ENCODE results near the gene TNF.

The TNF gene

DNA sequence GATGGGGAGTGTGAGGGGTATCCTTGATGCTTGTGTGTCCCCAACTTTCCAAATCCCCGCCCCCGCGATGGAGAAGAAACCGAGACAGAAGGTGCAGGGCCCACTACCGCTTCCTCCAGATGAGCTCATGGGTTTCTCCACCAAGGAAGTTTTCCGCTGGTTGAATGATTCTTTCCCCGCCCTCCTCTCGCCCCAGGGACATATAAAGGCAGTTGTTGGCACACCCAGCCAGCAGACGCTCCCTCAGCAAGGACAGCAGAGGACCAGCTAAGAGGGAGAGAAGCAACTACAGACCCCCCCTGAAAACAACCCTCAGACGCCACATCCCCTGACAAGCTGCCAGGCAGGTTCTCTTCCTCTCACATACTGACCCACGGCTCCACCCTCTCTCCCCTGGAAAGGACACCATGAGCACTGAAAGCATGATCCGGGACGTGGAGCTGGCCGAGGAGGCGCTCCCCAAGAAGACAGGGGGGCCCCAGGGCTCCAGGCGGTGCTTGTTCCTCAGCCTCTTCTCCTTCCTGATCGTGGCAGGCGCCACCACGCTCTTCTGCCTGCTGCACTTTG lies at the start of gene TNF:
TSS of gene TNF (plus strand) at position 231 of the 567 bp plus-strand sequence. CDS start at position 408, 177 bp downstream.
- DNase-seq (ENCODE audit: low spot score) = no peak
- no peak for FAIRE-seq

- FAIRE-seq (no peak), DNase-seq (ENCODE audit: low spot score) (no peak)
Observed at GRCh38 chr6:31525932-31526591, 49.3 kb upstream of the TNF start.

DNA sequence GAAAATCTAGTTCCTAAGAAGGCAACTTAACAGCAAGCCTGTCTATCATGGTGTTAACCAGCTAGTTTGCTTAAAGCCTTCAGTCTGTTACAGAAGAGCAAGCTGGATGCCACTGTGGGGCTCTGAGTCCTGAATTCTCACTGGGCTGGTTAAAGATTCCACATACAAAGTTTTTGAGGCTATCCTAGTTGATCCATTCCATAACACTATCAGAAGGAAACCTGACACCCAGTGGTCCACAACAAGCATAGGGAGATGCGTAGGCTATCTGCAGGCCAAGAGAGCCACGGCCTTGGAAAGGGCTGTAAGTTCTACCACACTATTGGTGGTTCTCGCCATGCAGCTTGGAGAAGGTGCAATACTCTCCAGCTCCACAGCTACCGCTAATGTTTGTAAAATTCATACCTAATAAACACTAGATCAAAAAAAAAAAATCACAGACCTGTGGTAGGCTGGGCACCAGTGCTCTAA lies 47.0 kb upstream of the TNF start:
- FAIRE-seq (no peak), DNase-seq (ENCODE audit: low spot score) (no peak)

DNA sequence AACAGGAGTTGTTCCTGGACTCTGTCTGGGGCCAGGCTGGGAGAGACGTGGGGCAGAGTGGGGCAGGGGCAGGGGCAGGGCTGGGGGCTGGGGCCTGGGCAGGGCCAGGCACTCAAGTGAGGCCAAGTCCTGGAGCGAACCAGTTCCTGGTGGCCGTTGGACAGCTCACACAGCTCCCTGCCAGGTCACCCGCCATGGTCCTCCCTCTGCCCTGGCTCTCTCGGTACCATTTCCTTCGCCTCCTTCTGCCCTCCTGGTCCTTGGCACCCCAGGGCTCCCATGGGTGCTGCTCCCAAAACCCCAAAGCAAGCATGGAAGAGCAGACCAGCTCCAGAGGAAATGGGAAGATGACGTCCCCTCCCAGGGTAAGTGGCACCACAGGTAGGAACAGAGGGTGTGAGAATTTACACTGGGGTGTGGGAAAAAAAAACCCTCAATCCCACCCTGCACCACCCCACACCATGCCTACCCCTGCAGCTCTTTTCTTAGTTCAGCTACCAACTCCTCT lies 46.5 kb upstream of the TNF start, which contains the start of gene MCCD1:
TSS of gene MCCD1 (plus strand) at position 142 of the 508 bp plus-strand sequence. CDS start at position 195, 53 bp downstream.
- no peak for DNase-seq (ENCODE audit: low spot score)

GRCh38 chr6:31529329-31530150 lies 45.8 kb upstream of the TNF start:
- DNase-seq (ENCODE audit: low spot score) (no peak), FAIRE-seq (no peak)

More for the DNA sequence above, 46.5 kb upstream of the TNF start, which contains the start of gene MCCD1:
- FAIRE-seq = no peak

DNA sequence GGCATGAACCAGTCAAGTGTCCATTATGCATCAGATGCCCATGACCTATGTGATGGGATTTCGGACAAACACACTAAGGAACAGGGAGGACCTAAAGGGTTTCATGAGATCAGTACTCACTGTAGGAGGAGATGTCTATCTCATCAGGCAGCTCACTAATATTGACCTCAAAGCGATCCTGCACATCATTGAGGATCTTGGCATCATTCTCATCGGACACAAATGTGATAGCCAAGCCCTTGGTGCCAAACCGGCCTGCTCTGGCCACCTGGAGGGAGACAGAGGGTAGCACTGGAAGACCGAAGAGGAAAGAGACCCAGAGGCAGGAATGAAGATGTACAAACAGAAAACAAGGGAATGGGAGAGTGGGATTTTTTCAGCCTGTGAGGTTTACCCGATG lies 44.7 kb upstream of the TNF start:
- DNase-seq (ENCODE audit: low spot score) (no peak), FAIRE-seq (no peak)

- no peak for DNase-seq (ENCODE audit: low spot score)
- FAIRE-seq = no peak
Observed at GRCh38 chr6:31531162-31531561, 44.2 kb upstream of the TNF start.

- DNase-seq (ENCODE audit: low spot score) (no peak), FAIRE-seq (no peak)
Observed at GRCh38 chr6:31531771-31532643, 43.4 kb upstream of the TNF start.

DNA sequence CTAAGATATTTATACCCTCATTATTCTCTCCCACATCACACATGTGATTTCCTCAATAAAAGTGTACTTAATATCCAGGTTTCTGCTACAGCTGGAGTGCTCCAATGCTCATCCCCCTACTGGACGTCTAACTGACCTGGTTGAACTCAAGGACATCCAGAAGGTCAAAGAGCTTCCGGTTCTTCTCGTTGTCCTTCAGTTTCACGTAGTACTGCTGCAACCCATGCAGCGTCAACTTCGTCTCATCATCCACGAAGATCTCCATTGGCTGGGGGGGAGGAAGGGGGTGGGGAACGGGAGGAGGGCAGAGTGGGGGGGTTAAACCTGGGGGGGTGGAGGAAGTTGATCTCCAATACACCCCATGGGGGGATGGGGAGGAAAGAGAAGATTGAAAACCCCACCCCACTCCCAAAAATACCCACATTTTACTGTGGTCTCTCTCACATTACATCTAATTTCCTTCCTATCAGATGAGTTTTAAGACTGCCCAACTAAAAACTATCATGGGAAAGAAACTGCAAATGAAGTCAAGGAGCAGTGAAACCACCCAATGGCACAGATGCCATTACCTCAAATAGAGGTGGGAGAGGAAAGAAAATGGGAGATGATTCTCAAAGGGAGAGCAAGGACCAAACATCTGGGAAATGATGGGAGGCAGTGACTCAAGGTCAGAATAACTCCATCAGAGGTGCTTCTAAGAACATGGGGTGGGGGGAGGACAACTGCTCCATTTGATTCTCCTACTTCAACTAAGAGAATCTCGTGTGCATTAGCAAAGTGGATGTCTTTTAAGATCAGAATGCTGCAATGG lies 42.5 kb upstream of the TNF start:
- DNase-seq (ENCODE audit: low spot score) = no peak

GRCh38 chr6:31533455-31533841 lies 41.9 kb upstream of the TNF start:
- DNase-seq (ENCODE audit: low spot score) (no peak), FAIRE-seq (no peak)

More for the DNA sequence above, 42.5 kb upstream of the TNF start:
- FAIRE-seq = no peak

DNA sequence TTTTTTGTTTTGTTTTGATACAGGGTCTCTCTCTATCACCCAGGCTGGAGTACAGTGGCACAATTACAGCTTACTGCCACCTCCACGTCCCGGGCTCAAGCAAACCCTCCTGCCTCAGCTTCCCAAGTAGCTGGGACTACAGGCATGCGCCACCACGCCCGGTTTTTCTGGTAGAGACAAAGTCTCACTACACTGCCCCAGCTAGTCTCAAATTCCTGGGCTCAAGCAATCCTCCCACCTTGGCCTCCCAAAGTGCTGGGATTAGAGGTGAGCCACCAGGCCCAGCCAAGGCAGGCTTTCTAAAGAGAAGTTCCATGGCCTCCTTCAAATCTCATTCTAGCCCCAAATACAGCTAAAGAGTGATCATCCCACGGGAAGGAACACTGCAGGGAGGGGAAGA lies 41.4 kb upstream of the TNF start:
- DNase-seq (ENCODE audit: low spot score) (no peak), FAIRE-seq (no peak)

GRCh38 chr6:31534521-31535040 lies 40.8 kb upstream of the TNF start:
- FAIRE-seq = no peak

DNA sequence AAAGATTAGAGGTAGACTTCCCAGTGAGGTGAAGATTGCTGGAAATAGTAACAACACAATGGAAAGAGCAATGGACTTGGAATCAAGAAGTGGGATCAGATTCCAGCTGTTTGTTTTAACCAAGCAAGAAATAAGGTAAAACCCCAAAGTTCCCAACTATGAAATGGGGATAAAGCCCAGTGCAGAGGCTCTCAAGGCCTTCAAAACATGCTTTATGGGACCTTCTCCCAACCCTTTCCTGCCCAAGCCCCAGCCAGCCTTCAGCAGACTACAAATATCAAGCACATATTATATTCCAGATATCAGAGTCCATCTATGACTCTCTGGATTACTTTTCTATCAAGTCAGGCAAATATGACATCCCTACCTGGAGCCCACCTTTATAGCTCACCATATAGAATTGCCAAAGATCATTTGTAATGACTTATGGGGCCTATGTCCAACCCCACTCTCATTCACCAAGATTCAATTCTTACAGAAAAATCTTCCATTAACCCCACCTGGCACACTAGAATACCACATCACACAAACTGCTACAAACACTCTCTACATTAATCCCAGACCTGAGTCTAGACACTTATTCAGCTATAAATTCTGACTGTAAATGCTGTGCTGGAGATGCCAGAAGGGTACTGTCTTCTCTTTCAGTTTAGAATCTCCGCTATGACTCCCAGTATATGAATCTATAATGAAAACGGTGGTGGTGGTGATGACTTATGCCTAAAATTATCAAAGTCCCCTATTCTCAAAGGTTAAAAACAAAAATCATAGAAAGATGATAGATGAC lies 39.6 kb upstream of the TNF start:
- no peak for DNase-seq (ENCODE audit: low spot score)
- no peak for FAIRE-seq

More at GRCh38 chr6:31534521-31535040, 40.8 kb upstream of the TNF start:
- no peak for DNase-seq (ENCODE audit: low spot score)

GRCh38 chr6:31538805-31539400 lies 36.5 kb upstream of the TNF start:
- FAIRE-seq (no peak), DNase-seq (ENCODE audit: low spot score) (no peak)

- FAIRE-seq (no peak), DNase-seq (ENCODE audit: low spot score) (no peak)
Observed at GRCh38 chr6:31540640-31541039, 34.7 kb upstream of the TNF start.

GRCh38 chr6:31541059-31541657 lies 34.2 kb upstream of the TNF start:
- FAIRE-seq (no peak), DNase-seq (ENCODE audit: low spot score) (no peak)

GRCh38 chr6:31541658-31542521 lies 33.5 kb upstream of the TNF start, which contains the start of gene DDX39B:
DDX39B (minus strand) TSS chr6:31542003; CDS start chr6:31540532, 1,471 bp downstream.
- no peak for FAIRE-seq

More at GRCh38 chr6:31541658-31542521, 33.5 kb upstream of the TNF start, which contains the start of gene DDX39B:
- peak; percentile 97 for DNase-seq (ENCODE audit: low spot score)
